Sigmoid colon (tissue), 4 donors: Measurements from ENCODE around the gene IL13RA2.

Experiments
- CTCF ChIP-seq, 4 experiments: fragments of 450-650 bp in 3 of 4; fragments of 200-600 bp in 1 of 4; IDR thresholded peaks; one replicate each; pipeline ENCODE4 v1.5.1; 2016 to 2019; ENCODE audit warnings: antibody characterized with exemption in 4 of 4, mild to moderate bottlenecking in 3 of 4, moderate library complexity in 2 of 4
- EP300 ChIP-seq, 4 donors: sonication (generic); formaldehyde crosslinking; IDR thresholded peaks; one replicate each; pipeline ENCODE4 v1.6.1; 2017; ENCODE audit warnings: antibody characterized with exemption in 4 of 4
- POLR2A ChIP-seq, 2 donors: fragments of 450-650 bp; IDR thresholded peaks; one replicate each; pipeline ENCODE4 v1.6.1; 2016; ENCODE audit warnings: antibody characterized with exemption in 2 of 2, mild to moderate bottlenecking in 2 of 2, moderate library complexity in 2 of 2
- POLR2AphosphoS5 ChIP-seq, 4 donors: sonication (generic); formaldehyde crosslinking; IDR thresholded peaks; one replicate each; pipeline ENCODE4 v1.6.1; 2017; ENCODE audit warnings: antibody characterized with exemption in 4 of 4

- TF ChIP-seq EP300 (IDR thresholded peaks at IDR 0.05) = no peak
- TF ChIP-seq CTCF (IDR thresholded peaks at IDR 0.05) = no peak
- TF ChIP-seq POLR2A (IDR thresholded peaks at IDR 0.05) = no peak
- TF ChIP-seq POLR2AphosphoS5 (IDR thresholded peaks at IDR 0.05) = no peak
These were observed 37.5 kb upstream of the IL13RA2 start for GRCh38 chrX:115054876-115055275.
